ENCODE measurements around the gene DSCAM. TPM values are rescaled to one million over a fixed set of nuclear protein-coding genes. Genes with fewer than 3 reads are reported as not detected.

Gene DSCAM
- total and polyA plus RNA-seq, 2 donors (not counting 3 experiments of a cell fraction or from before 2014, with no cell fraction given): not detected

DNA sequence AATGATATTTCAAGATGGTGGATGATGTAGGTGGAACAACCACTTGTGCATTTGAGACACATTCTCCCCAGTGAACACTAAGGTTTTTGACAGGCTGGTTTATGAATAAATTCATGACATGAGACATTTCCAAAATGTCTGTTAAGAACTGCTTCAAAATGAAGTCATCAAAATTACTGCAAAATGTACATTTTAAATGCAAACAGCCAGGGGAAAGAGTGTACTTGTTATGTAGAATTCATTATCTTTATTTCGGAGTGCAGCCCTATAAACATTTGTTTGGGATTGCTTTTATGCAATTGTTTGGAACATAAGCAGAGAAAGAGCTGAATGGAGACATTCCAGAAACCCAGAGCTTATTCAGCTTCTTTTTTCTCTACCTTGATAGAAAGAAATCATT, 49.5 kb downstream of the DSCAM start:
- H3K4me2 ChIP-seq (ENCODE audit: insufficient read depth, low read length): no peak overlapping the region
- intact Hi-C loops (cut with micrococcal nuclease): no loop called here
- H2AFZ ChIP-seq (ENCODE audit: low read depth, low read length): no peak overlapping the region
- no peak overlapping the region for H3K27ac ChIP-seq (ENCODE audit: insufficient read depth, low read depth, low read length)
- H3K27me3 ChIP-seq (ENCODE audit: control insufficient read depth in 2 of 2, insufficient read depth in 2 of 2, low read length in 2 of 2): no peaks in the 10 kb centered on the region
- H4K20me1 ChIP-seq (replicated peaks; ENCODE audit: control insufficient read depth, extremely low read depth, insufficient read depth, low read length): no peaks in the 10 kb centered on the region
- no peaks in the 10 kb centered on the region for H3K4me1 ChIP-seq (ENCODE audit: control insufficient read depth, extremely low read depth, insufficient read depth, low read length)
- H3K9ac ChIP-seq (replicated peaks; ENCODE audit: extremely low read depth, insufficient read depth, low read length): no peak overlapping the region
- ChIA-PET POLR2A (no interaction called here), CTCF (no interaction called here)
- H3K9me1 ChIP-seq (replicated peaks; ENCODE audit: control insufficient read depth, extremely low read depth, insufficient read depth, low read length): no peaks in the 10 kb centered on the region
- peaks cover 2% of the 10 kb centered on the region for H3K9me3 ChIP-seq (replicated peaks; ENCODE audit: control insufficient read depth, insufficient read depth, low read length)
- DNase-seq (ENCODE audit: low read depth, low spot score) (no peak), FAIRE-seq (no peak)
- BruUV-seq (replicated peaks): no TSS peak
- H3K4me3 ChIP-seq (replicated peaks in 1 of 3; ENCODE audit: insufficient read depth in 1 of 3, low read depth in 1 of 3, low read length in 3 of 3): no peak overlapping the region
- dilution Hi-C loops (cut with MboI; ENCODE audit: extremely low pct_ligation_motif_present, low sequenced_read_pairs): no loop called here
- H3K36me3 ChIP-seq (ENCODE audit: control insufficient read depth in 2 of 2, extremely low read depth in 1 of 2, insufficient read depth in 2 of 2, low read length in 2 of 2): no peaks in the 10 kb centered on the region
- H3K79me2 ChIP-seq (ENCODE audit: control insufficient read depth, insufficient read depth, low read length): no peaks in the 10 kb centered on the region
- TF ChIP-seq, protein P1, sequence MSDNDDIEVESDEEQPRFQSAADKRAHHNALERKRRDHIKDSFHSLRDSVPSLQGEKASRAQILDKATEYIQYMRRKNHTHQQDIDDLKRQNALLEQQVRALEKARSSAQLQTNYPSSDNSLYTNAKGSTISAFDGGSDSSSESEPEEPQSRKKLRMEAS (IDR thresholded peaks at IDR 0.05; ENCODE audit: insufficient read depth, insufficient read length): no peak
- no peak for TF ChIP-seq POLR2AphosphoS5 (IDR thresholded peaks at IDR 0.05; ENCODE audit: insufficient read depth, low read depth, low read length)
- no peak for TF ChIP-seq JUN (IDR thresholded peaks at IDR 0.05; ENCODE audit: borderline replicate concordance, insufficient read depth, insufficient read length, low read depth)
- no peak for TF ChIP-seq FOS (IDR thresholded peaks at IDR 0.05; ENCODE audit: borderline replicate concordance, insufficient read depth, low read length)
- no peak for TF ChIP-seq MYC (IDR thresholded peaks at IDR 0.05; ENCODE audit: low read depth, low read length)
- TF ChIP-seq GATA2 (IDR thresholded peaks at IDR 0.05; ENCODE audit: insufficient read depth, insufficient read length, low read depth, low read length): no peak
- TF ChIP-seq, protein P2, sequence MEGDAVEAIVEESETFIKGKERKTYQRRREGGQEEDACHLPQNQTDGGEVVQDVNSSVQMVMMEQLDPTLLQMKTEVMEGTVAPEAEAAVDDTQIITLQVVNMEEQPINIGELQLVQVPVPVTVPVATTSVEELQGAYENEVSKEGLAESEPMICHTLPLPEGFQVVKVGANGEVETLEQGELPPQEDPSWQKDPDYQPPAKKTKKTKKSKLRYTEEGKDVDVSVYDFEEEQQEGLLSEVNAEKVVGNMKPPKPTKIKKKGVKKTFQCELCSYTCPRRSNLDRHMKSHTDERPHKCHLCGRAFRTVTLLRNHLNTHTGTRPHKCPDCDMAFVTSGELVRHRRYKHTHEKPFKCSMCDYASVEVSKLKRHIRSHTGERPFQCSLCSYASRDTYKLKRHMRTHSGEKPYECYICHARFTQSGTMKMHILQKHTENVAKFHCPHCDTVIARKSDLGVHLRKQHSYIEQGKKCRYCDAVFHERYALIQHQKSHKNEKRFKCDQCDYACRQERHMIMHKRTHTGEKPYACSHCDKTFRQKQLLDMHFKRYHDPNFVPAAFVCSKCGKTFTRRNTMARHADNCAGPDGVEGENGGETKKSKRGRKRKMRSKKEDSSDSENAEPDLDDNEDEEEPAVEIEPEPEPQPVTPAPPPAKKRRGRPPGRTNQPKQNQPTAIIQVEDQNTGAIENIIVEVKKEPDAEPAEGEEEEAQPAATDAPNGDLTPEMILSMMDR (IDR thresholded peaks at IDR 0.05; ENCODE audit: extremely low read depth in 1 of 2, insufficient read depth in 1 of 2, low read depth in 1 of 2, low read length in 2 of 2): no peak
- TF ChIP-seq POLR2A (IDR thresholded peaks at IDR 0.05; ENCODE audit: low read depth, low read length): no peak
- TF ChIP-seq EZH2 (IDR thresholded peaks at IDR 0.05; ENCODE audit: borderline replicate concordance, low read depth, low read length, severe bottlenecking): no peak
